ENCODE measurements around the gene OR13C4.
"Not testable (repeated sequence)": the region's sequence is repeated elsewhere in the genome, so short reads cannot be mapped to it uniquely, and the experiment has no call there.

Gene OR13C4

GRCh38 chr9:104527109-104527508, at the start of gene OR13C4:
TSS of gene OR13C4 (minus strand) at chr9:104527209. CDS start at chr9:104527209, 0 bp downstream.
- Mint-ChIP-seq H3K9me3 (no peaks in the 10 kb centered on the region), H3K27me3 (ENCODE audit: low read depth) (no peaks in the 10 kb centered on the region)

GRCh38 chr9:104575456-104575855, 48.4 kb upstream of the OR13C4 start:
- no peaks in the 10 kb centered on the region for H3K27me3 Mint-ChIP-seq (ENCODE audit: low read depth)

More at GRCh38 chr9:104527109-104527508, at the start of gene OR13C4:
- no peak within 1 kb of the TSS for H3K4me3 Mint-ChIP-seq
- H3K36me3 Mint-ChIP-seq (ENCODE audit: low read depth), result no peaks in the 10 kb centered on the region
- H3K27ac Mint-ChIP-seq, result no peak within 1 kb of the TSS
- H3K4me1 Mint-ChIP-seq (ENCODE audit: low read depth), result no peaks in the 10 kb centered on the region

GRCh38 chr9:104572612-104573011, 45.6 kb upstream of the OR13C4 start:
- no peaks in the 10 kb centered on the region for H3K4me1 Mint-ChIP-seq (ENCODE audit: low read depth)
- H3K9me3 Mint-ChIP-seq, result peaks cover 4% of the 10 kb centered on the region
- H3K27ac Mint-ChIP-seq, result no peak overlapping the region
- no peaks in the 10 kb centered on the region for H3K27me3 Mint-ChIP-seq (ENCODE audit: low read depth)
- H3K36me3 Mint-ChIP-seq (ENCODE audit: low read depth), result no peaks in the 10 kb centered on the region
- no peak overlapping the region for H3K4me3 Mint-ChIP-seq

More at GRCh38 chr9:104575456-104575855, 48.4 kb upstream of the OR13C4 start:
- H3K36me3 Mint-ChIP-seq (ENCODE audit: low read depth), result no peaks in the 10 kb centered on the region
- no peaks in the 10 kb centered on the region for H3K4me1 Mint-ChIP-seq (ENCODE audit: low read depth)
- H3K27ac Mint-ChIP-seq, result no peak overlapping the region
- H3K4me3 Mint-ChIP-seq, result no peak overlapping the region
- peaks cover 4% of the 10 kb centered on the region for H3K9me3 Mint-ChIP-seq

- no peaks in the 10 kb centered on the region for H3K36me3 Mint-ChIP-seq (ENCODE audit: low read depth)
- peaks cover 4% of the 10 kb centered on the region for H3K9me3 Mint-ChIP-seq
- H3K27ac Mint-ChIP-seq, result no peak within 1 kb of the TSS
- no peak within 1 kb of the TSS for H3K4me3 Mint-ChIP-seq
- no peaks in the 10 kb centered on the region for H3K4me1 Mint-ChIP-seq (ENCODE audit: low read depth)
- no peaks in the 10 kb centered on the region for H3K27me3 Mint-ChIP-seq (ENCODE audit: low read depth)
Observed at GRCh38 chr9:104568868-104569267, 41.9 kb upstream of the OR13C4 start, which contains the start of gene OR13C8. TSS of gene OR13C8 (plus strand) at chr9:104569168. CDS start at chr9:104569168, 0 bp downstream.

- H3K4me1 Mint-ChIP-seq (ENCODE audit: low read depth), result no peaks in the 10 kb centered on the region
- H3K27me3 Mint-ChIP-seq (ENCODE audit: low read depth), result no peaks in the 10 kb centered on the region
- H3K27ac Mint-ChIP-seq, result no peak overlapping the region
- no peaks in the 10 kb centered on the region for H3K36me3 Mint-ChIP-seq (ENCODE audit: low read depth)
- H3K4me3 Mint-ChIP-seq, result no peak overlapping the region
- H3K9me3 Mint-ChIP-seq, result no peaks in the 10 kb centered on the region
Observed at GRCh38 chr9:104564358-104564757, 37.3 kb upstream of the OR13C4 start.

GRCh38 chr9:104556830-104557634, 30.0 kb upstream of the OR13C4 start:
- no peaks in the 10 kb centered on the region for H3K4me1 Mint-ChIP-seq (ENCODE audit: low read depth)
- no peak overlapping the region for H3K4me3 Mint-ChIP-seq
- no peak overlapping the region for H3K27ac Mint-ChIP-seq

GRCh38 chr9:104555521-104555920, 28.5 kb upstream of the OR13C4 start:
- Mint-ChIP-seq H3K4me1 (ENCODE audit: low read depth) (no peaks in the 10 kb centered on the region), H3K9me3 (no peaks in the 10 kb centered on the region), H3K36me3 (ENCODE audit: low read depth) (no peaks in the 10 kb centered on the region), H3K4me3 (no peak overlapping the region), H3K27me3 (ENCODE audit: low read depth) (no peaks in the 10 kb centered on the region), H3K27ac (no peak overlapping the region)

More at GRCh38 chr9:104556830-104557634, 30.0 kb upstream of the OR13C4 start:
- no peaks in the 10 kb centered on the region for H3K27me3 Mint-ChIP-seq (ENCODE audit: low read depth)
- H3K9me3 Mint-ChIP-seq, result no peaks in the 10 kb centered on the region
- H3K36me3 Mint-ChIP-seq (ENCODE audit: low read depth), result no peaks in the 10 kb centered on the region

GRCh38 chr9:104553261-104553660, 26.3 kb upstream of the OR13C4 start:
- H3K4me3 Mint-ChIP-seq, result no peak overlapping the region
- H3K36me3 Mint-ChIP-seq (ENCODE audit: low read depth), result no peaks in the 10 kb centered on the region
- no peaks in the 10 kb centered on the region for H3K9me3 Mint-ChIP-seq
- H3K27me3 Mint-ChIP-seq (ENCODE audit: low read depth), result no peaks in the 10 kb centered on the region
- H3K27ac Mint-ChIP-seq, result no peak overlapping the region
- no peaks in the 10 kb centered on the region for H3K4me1 Mint-ChIP-seq (ENCODE audit: low read depth)

GRCh38 chr9:104544644-104545043, 17.6 kb upstream of the OR13C4 start:
- H3K27me3 Mint-ChIP-seq (ENCODE audit: low read depth), result no peaks in the 10 kb centered on the region
- no peaks in the 10 kb centered on the region for H3K36me3 Mint-ChIP-seq (ENCODE audit: low read depth)
- no peak overlapping the region for H3K27ac Mint-ChIP-seq
- no peak overlapping the region for H3K4me3 Mint-ChIP-seq
- H3K4me1 Mint-ChIP-seq (ENCODE audit: low read depth), result no peaks in the 10 kb centered on the region
- no peaks in the 10 kb centered on the region for H3K9me3 Mint-ChIP-seq

- no peaks in the 10 kb centered on the region for H3K27me3 Mint-ChIP-seq (ENCODE audit: low read depth)
Observed at GRCh38 chr9:104539275-104539674, 12.3 kb upstream of the OR13C4 start.

GRCh38 chr9:104536756-104537155, 9.7 kb upstream of the OR13C4 start, which contains the start of gene OR13C3:
TSS of gene OR13C3 (minus strand) at chr9:104536856. CDS start at chr9:104536723, 133 bp downstream.
- H3K4me3 Mint-ChIP-seq, result no peak within 1 kb of the TSS
- H3K27ac Mint-ChIP-seq, result no peak within 1 kb of the TSS
- no peaks in the 10 kb centered on the region for H3K27me3 Mint-ChIP-seq (ENCODE audit: low read depth)
- no peaks in the 10 kb centered on the region for H3K36me3 Mint-ChIP-seq (ENCODE audit: low read depth)
- H3K9me3 Mint-ChIP-seq, result no peaks in the 10 kb centered on the region
- H3K4me1 Mint-ChIP-seq (ENCODE audit: low read depth), result no peaks in the 10 kb centered on the region

More at GRCh38 chr9:104539275-104539674, 12.3 kb upstream of the OR13C4 start:
- no peaks in the 10 kb centered on the region for H3K4me1 Mint-ChIP-seq (ENCODE audit: low read depth)
- no peak overlapping the region for H3K4me3 Mint-ChIP-seq
- no peaks in the 10 kb centered on the region for H3K9me3 Mint-ChIP-seq
- H3K36me3 Mint-ChIP-seq (ENCODE audit: low read depth), result no peaks in the 10 kb centered on the region
- H3K27ac Mint-ChIP-seq, result no peak overlapping the region

- not testable (repeated sequence) for H3K36me3 Mint-ChIP-seq (ENCODE audit: low read depth); H3K9me3 Mint-ChIP-seq; H3K4me1 Mint-ChIP-seq (ENCODE audit: low read depth); H3K27me3 Mint-ChIP-seq (ENCODE audit: low read depth); H3K4me3 Mint-ChIP-seq; H3K27ac Mint-ChIP-seq
Observed at GRCh38 chr9:104520241-104520640, 6.8 kb downstream of the OR13C4 start.

GRCh38 chr9:104514901-104515300, 12.1 kb downstream of the OR13C4 start:
- Mint-ChIP-seq H3K4me3 (no peak overlapping the region), H3K27me3 (ENCODE audit: low read depth) (no peaks in the 10 kb centered on the region), H3K9me3 (no peaks in the 10 kb centered on the region), H3K27ac (no peak overlapping the region), H3K36me3 (ENCODE audit: low read depth) (no peaks in the 10 kb centered on the region), H3K4me1 (ENCODE audit: low read depth) (no peaks in the 10 kb centered on the region)

- no peaks in the 10 kb centered on the region for H3K27me3 Mint-ChIP-seq (ENCODE audit: low read depth)
- no peaks in the 10 kb centered on the region for H3K4me1 Mint-ChIP-seq (ENCODE audit: low read depth)
- no peaks in the 10 kb centered on the region for H3K36me3 Mint-ChIP-seq (ENCODE audit: low read depth)
- no peak overlapping the region for H3K4me3 Mint-ChIP-seq
- no peaks in the 10 kb centered on the region for H3K9me3 Mint-ChIP-seq
- no peak overlapping the region for H3K27ac Mint-ChIP-seq
Observed at GRCh38 chr9:104506565-104506964, 20.4 kb downstream of the OR13C4 start.

GRCh38 chr9:104503963-104504362, 23.0 kb downstream of the OR13C4 start, which contains the start of gene OR13F1:
TSS of gene OR13F1 (plus strand) at chr9:104504263. CDS start at chr9:104504263, 0 bp downstream.
- no peak within 1 kb of the TSS for H3K4me3 Mint-ChIP-seq
- no peak within 1 kb of the TSS for H3K27ac Mint-ChIP-seq
- no peaks in the 10 kb centered on the region for H3K4me1 Mint-ChIP-seq (ENCODE audit: low read depth)
- no peaks in the 10 kb centered on the region for H3K9me3 Mint-ChIP-seq
- H3K36me3 Mint-ChIP-seq (ENCODE audit: low read depth), result no peaks in the 10 kb centered on the region
- H3K27me3 Mint-ChIP-seq (ENCODE audit: low read depth), result no peaks in the 10 kb centered on the region

Measured in T-helper 1 cell treated with Interleukin-12 subunit alpha and Interleukin-12 subunit beta and Interleukin-4 antibody, amounts not matched to agents 30 μg/mL and 1 μg/mL, for 36 hours (primary cell).